K562 (cell line): ENCODE results near the gene TBC1D5. TPM values are rescaled to one million over a fixed set of nuclear protein-coding genes. Genes with fewer than 3 reads are reported as not detected.

Experiments used
- BMI1 ChIP-seq: fragments of 150-350 bp; IDR thresholded peaks from 2 replicates; pipeline ENCODE4 v1.6.1; 2014; ENCODE audit warnings: low read length
- BRD4 ChIP-seq: fragments of 200-600 bp; sonication (generic); IDR thresholded peaks from 2 replicates; pipeline ENCODE4 v1.6.1; 2017; ENCODE audit warnings: inconsistent platforms
- FOXJ3 ChIP-seq: sonication (generic); formaldehyde crosslinking; IDR thresholded peaks from 2 replicates; pipeline ENCODE4 v1.4.0; 2020; ENCODE audit warnings: mild to moderate bottlenecking, missing genetic modification reagents
- FOXK2 ChIP-seq, 2 experiments: fragments of 450-650 bp; IDR thresholded peaks in 1 of 2; conservative IDR thresholded peaks in 1 of 2; 2 replicates each; pipeline ENCODE4 v1.6.1; 2016; ENCODE audit warnings: low read depth in 2 of 2, mild to moderate bottlenecking in 1 of 2
- HDAC3 ChIP-seq: fragments of 450-650 bp; IDR thresholded peaks from 2 replicates; pipeline ENCODE4 v1.6.1; 2018; ENCODE audit warnings: borderline replicate concordance, mild to moderate bottlenecking, moderate library complexity; ENCODE audit not compliant: partially characterized antibody
- HIVEP1 ChIP-seq: fragments of 250-450 bp; sonication (Bioruptor Pico); IDR thresholded peaks from 2 replicates; pipeline ENCODE4 v1.4.0; 2020; ENCODE audit warnings: mild to moderate bottlenecking
- PHB2 ChIP-seq: fragments of 450-650 bp; IDR thresholded peaks from 2 replicates; pipeline ENCODE4 v1.6.1; 2017; ENCODE audit warnings: low read depth
- PHF20 ChIP-seq: fragments of 450-650 bp; IDR thresholded peaks from 2 replicates; pipeline ENCODE4 v1.6.1; 2018; ENCODE audit not compliant: partially characterized antibody
- PHF8 ChIP-seq: fragments of 200-600 bp; sonication (generic); IDR thresholded peaks from 2 replicates; pipeline ENCODE4 v1.6.1; 2012; ENCODE audit warnings: mixed run types, mild to moderate bottlenecking, inconsistent platforms, low read length, moderate library complexity, borderline replicate concordance
- RBM14 ChIP-seq: fragments of 200-400 bp; formaldehyde crosslinking; IDR thresholded peaks from 2 replicates; pipeline ENCODE4 v1.6.1; 2018; ENCODE audit warnings: low read depth, mild to moderate bottlenecking, low read length, moderate library complexity, borderline replicate concordance; ENCODE audit not compliant: insufficient read depth
- SAFB2 ChIP-seq: fragments of 200-400 bp; formaldehyde crosslinking; IDR thresholded peaks from 2 replicates; pipeline ENCODE4 v1.6.1; 2018; ENCODE audit warnings: borderline replicate concordance, low read length, low read depth, moderate library complexity; ENCODE audit not compliant: severe bottlenecking
- SAP30 ChIP-seq: fragments of 200-600 bp; sonication (generic); IDR thresholded peaks from 2 replicates; pipeline ENCODE4 v1.6.1; 2012; ENCODE audit warnings: borderline replicate concordance, low read depth, mild to moderate bottlenecking, moderate library complexity, low read length, control low read depth, inconsistent platforms; ENCODE audit not compliant: insufficient read depth, poor library complexity, severe bottlenecking
- SPI1 ChIP-seq: IDR thresholded peaks from 2 replicates; pipeline ENCODE4 v1.6.1; 2011; ENCODE audit warnings: low read depth, low read length, control low read depth, borderline replicate concordance
- TEAD2 ChIP-seq: fragments of 450-650 bp; IDR thresholded peaks from 2 replicates; pipeline ENCODE4 v1.6.1; 2016; ENCODE audit warnings: missing genetic modification characterization, control low read depth, missing compliant biosample characterization
- ZFP1 ChIP-seq: fragments of 450-650 bp; formaldehyde crosslinking; IDR thresholded peaks from 2 replicates; pipeline ENCODE4 v1.4.0; 2020; ENCODE audit warnings: mild to moderate bottlenecking, mixed read lengths
- ZNF311 ChIP-seq: fragments of 250-450 bp; sonication (Bioruptor Pico); IDR thresholded peaks from 2 replicates; pipeline ENCODE4 v1.4.0; 2020; ENCODE audit warnings: mild to moderate bottlenecking, moderate library complexity
- ZNF696 ChIP-seq: fragments of 250-450 bp; sonication (Bioruptor Pico); conservative IDR thresholded peaks from 2 replicates; pipeline ENCODE4 v1.4.0; 2020; ENCODE audit warnings: mild to moderate bottlenecking, moderate library complexity
- ZNF76 ChIP-seq: fragments of 250-450 bp; sonication (Bioruptor Pico); IDR thresholded peaks from 2 replicates; pipeline ENCODE4 v1.4.0; 2020; ENCODE audit warnings: mild to moderate bottlenecking, moderate library complexity, borderline replicate concordance
- polyA plus RNA-seq, 8 experiments: library from polyadenylated mRNA; depleted of rRNA in 4 of 8; stranded (reverse) in 5 of 8; unstranded in 3 of 8; fragments of >200 nt; fragmentation: Nextera tagmentation in 2 of 8; fragmentation: Illumina TruSeq in 1 of 8; extraction: Ambion mirVana in 2 of 8; extraction: Trizol in 1 of 8; gene quantifications; 2 replicates each; pipeline versions ENCODE4 v1.2.1 to v1.2.3, GENCODE V29; 2011 to 2014; ENCODE audit warnings: inconsistent platforms in 1 of 8, missing spikeins in 1 of 8
- total RNA-seq, 7 experiments: library from RNA; depleted of rRNA in 6 of 7; stranded (reverse); fragments of >200 nt in 6 of 7; fragmentation: Illumina TruSeq in 2 of 7; extraction: Trizol in 2 of 7; gene quantifications; 2 replicates each; pipeline versions ENCODE4 v1.2.1 to v1.2.3, GENCODE V29; 2011 to 2021; ENCODE audit warnings: low replicate concordance in 1 of 7
- TF ChIP-seq, protein P1 (sequence below), 2 experiments: fragments of 450-650 bp in 1 of 2; sonication (generic) in 1 of 2; formaldehyde crosslinking in 1 of 2; IDR thresholded peaks in 1 of 2; conservative IDR thresholded peaks in 1 of 2; 2 replicates each; pipeline versions ENCODE4 v1.6.1 to v1.8.1; 2016 to 2023; ENCODE audit warnings: mild to moderate bottlenecking in 2 of 2, moderate library complexity in 2 of 2, inconsistent platforms in 1 of 2, missing genetic modification reagents in 1 of 2
- TF ChIP-seq, protein P2 (sequence below): fragments of 200-800 bp; sonication (Bioruptor generic); IDR thresholded peaks from 2 replicates; pipeline ENCODE4 v1.6.1; 2016; ENCODE audit warnings: missing genetic modification characterization, missing compliant biosample characterization
- TF ChIP-seq, protein P3 (sequence below), 2 experiments: fragments of 450-650 bp; IDR thresholded peaks; 2 replicates each; pipeline ENCODE4 v1.6.1; 2016

The TBC1D5 gene
- total and polyA plus RNA-seq, 9 of the 15 experiments (the other 6 are each of a cell fraction or from before 2014, with no cell fraction given), result 2.9 to 38.1 (median 25.6) TPM

DNA sequence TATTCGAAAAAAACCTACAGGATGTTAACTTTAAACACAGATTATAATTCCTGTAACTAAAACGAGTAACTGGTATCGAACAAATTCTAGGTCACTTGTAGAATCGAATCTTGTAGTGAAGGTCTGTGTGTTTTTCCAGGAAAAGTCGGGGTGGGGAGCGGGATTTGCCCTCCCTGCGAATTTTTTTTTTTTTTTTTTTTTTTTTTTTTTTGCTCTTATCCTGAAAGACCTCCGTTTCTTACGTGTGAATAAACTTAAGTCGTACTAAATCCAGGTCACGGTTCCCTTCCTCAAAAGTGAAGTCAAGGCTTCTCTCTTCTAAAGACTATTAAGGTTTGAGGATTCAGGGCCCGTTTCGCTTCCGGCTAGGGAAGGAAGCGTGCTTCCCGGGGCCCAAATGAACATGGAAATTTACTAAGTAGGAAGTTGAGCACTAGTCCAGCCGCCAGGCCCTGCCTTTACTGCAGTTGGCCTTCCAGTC is 770 bp downstream of the TBC1D5 start (continued):
- TF ChIP-seq, protein P1, sequence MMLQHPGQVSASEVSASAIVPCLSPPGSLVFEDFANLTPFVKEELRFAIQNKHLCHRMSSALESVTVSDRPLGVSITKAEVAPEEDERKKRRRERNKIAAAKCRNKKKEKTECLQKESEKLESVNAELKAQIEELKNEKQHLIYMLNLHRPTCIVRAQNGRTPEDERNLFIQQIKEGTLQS (IDR thresholded peaks at IDR 0.05), result no peak
- TF ChIP-seq, protein P1 (CRISPR knock-in tag; conservative IDR thresholded peaks at IDR 0.05), result no peak
- TF ChIP-seq HIVEP1 (CRISPR knock-in tag), result no peak
- TF ChIP-seq PHF20, result no peak
- no peak for TF ChIP-seq BMI1
- no peak for TF ChIP-seq ZNF311 (CRISPR knock-in tag)
- TF ChIP-seq SAP30, result no peak
- no peak for TF ChIP-seq SAFB2
- no peak for TF ChIP-seq FOXK2 (conservative IDR thresholded peaks at IDR 0.05 in 1 of 2, IDR thresholded peaks at IDR 0.05 in 1 of 2; ENCODE audit: low read depth in 2 of 2)
- no peak for TF ChIP-seq RBM14
- TF ChIP-seq FOXJ3 (CRISPR knock-in tag), result no peak
- peak; percentile 36; the same call in 1 of the 2 replicates for TF ChIP-seq SPI1
- no peak for TF ChIP-seq ZFP1
- TF ChIP-seq ZNF696 (CRISPR knock-in tag), result no peak
- no peak; the same call in 1 of the 2 replicates for TF ChIP-seq PHF8
- no peak for TF ChIP-seq HDAC3
- TF ChIP-seq, protein P2, sequence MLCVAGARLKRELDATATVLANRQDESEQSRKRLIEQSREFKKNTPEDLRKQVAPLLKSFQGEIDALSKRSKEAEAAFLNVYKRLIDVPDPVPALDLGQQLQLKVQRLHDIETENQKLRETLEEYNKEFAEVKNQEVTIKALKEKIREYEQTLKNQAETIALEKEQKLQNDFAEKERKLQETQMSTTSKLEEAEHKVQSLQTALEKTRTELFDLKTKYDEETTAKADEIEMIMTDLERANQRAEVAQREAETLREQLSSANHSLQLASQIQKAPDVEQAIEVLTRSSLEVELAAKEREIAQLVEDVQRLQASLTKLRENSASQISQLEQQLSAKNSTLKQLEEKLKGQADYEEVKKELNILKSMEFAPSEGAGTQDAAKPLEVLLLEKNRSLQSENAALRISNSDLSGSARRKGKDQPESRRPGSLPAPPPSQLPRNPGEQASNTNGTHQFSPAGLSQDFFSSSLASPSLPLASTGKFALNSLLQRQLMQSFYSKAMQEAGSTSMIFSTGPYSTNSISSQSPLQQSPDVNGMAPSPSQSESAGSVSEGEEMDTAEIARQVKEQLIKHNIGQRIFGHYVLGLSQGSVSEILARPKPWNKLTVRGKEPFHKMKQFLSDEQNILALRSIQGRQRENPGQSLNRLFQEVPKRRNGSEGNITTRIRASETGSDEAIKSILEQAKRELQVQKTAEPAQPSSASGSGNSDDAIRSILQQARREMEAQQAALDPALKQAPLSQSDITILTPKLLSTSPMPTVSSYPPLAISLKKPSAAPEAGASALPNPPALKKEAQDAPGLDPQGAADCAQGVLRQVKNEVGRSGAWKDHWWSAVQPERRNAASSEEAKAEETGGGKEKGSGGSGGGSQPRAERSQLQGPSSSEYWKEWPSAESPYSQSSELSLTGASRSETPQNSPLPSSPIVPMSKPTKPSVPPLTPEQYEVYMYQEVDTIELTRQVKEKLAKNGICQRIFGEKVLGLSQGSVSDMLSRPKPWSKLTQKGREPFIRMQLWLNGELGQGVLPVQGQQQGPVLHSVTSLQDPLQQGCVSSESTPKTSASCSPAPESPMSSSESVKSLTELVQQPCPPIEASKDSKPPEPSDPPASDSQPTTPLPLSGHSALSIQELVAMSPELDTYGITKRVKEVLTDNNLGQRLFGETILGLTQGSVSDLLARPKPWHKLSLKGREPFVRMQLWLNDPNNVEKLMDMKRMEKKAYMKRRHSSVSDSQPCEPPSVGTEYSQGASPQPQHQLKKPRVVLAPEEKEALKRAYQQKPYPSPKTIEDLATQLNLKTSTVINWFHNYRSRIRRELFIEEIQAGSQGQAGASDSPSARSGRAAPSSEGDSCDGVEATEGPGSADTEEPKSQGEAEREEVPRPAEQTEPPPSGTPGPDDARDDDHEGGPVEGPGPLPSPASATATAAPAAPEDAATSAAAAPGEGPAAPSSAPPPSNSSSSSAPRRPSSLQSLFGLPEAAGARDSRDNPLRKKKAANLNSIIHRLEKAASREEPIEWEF (CRISPR knock-in tag), result no peak
- no peak for TF ChIP-seq ZNF76 (CRISPR knock-in tag)
- no peak for TF ChIP-seq PHB2
- TF ChIP-seq TEAD2 (tag), result no peak
- TF ChIP-seq BRD4, result no peak
- TF ChIP-seq, protein P3, sequence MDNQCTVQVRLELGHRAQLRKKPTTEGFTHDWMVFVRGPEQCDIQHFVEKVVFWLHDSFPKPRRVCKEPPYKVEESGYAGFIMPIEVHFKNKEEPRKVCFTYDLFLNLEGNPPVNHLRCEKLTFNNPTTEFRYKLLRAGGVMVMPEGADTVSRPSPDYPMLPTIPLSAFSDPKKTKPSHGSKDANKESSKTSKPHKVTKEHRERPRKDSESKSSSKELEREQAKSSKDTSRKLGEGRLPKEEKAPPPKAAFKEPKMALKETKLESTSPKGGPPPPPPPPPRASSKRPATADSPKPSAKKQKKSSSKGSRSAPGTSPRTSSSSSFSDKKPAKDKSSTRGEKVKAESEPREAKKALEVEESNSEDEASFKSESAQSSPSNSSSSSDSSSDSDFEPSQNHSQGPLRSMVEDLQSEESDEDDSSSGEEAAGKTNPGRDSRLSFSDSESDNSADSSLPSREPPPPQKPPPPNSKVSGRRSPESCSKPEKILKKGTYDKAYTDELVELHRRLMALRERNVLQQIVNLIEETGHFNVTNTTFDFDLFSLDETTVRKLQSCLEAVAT (IDR thresholded peaks at IDR 0.05), result 0 out of 4 replicates have a peak, but pooled peaks of 1 of the 2 experiments have one; percentile 52
